Measurements from ENCODE around the gene HNRNPA2B1. TPM values are rescaled to one million over a fixed set of nuclear protein-coding genes. Genes with fewer than 3 reads are reported as not detected.

The HNRNPA2B1 gene
- total RNA-seq, 1 donor from 2014 or later = 685 TPM

- H3K27ac Mint-ChIP-seq (ENCODE audit: unreplicated experiment) = no peak overlapping the region
- H3K9me3 Mint-ChIP-seq (ENCODE audit: unreplicated experiment) = peaks cover 4% of the 10 kb centered on the region
- DNase-seq = no peak
- TF ChIP-seq CTCF (IDR thresholded peaks at IDR 0.05; ENCODE audit: partially characterized antibody, unreplicated experiment) = no peak
- no peaks in the 10 kb centered on the region for H3K36me3 Mint-ChIP-seq (ENCODE audit: unreplicated experiment)
- no peak overlapping the region for H3K4me3 Mint-ChIP-seq (ENCODE audit: unreplicated experiment)
- no peaks in the 10 kb centered on the region for H3K27me3 Mint-ChIP-seq (ENCODE audit: unreplicated experiment)
- H3K4me1 Mint-ChIP-seq (ENCODE audit: low read depth, unreplicated experiment) = no peaks in the 10 kb centered on the region
Observed at GRCh38 chr7:26213807-26214515, 13.4 kb upstream of the HNRNPA2B1 start.

- peaks cover 4% of the 10 kb centered on the region for H3K9me3 Mint-ChIP-seq (ENCODE audit: unreplicated experiment)
- H3K4me1 Mint-ChIP-seq (ENCODE audit: low read depth, unreplicated experiment) = no peaks in the 10 kb centered on the region
- no peak for TF ChIP-seq CTCF (IDR thresholded peaks at IDR 0.05; ENCODE audit: partially characterized antibody, unreplicated experiment)
- DNase-seq = no peak
- no peaks in the 10 kb centered on the region for H3K36me3 Mint-ChIP-seq (ENCODE audit: unreplicated experiment)
- H3K4me3 Mint-ChIP-seq (ENCODE audit: unreplicated experiment) = no peak overlapping the region
- no peak overlapping the region for H3K27ac Mint-ChIP-seq (ENCODE audit: unreplicated experiment)
- no peaks in the 10 kb centered on the region for H3K27me3 Mint-ChIP-seq (ENCODE audit: unreplicated experiment)
Observed at GRCh38 chr7:26212921-26213718, 12.6 kb upstream of the HNRNPA2B1 start.

GRCh38 chr7:26208040-26208439 lies 7.5 kb upstream of the HNRNPA2B1 start:
- Mint-ChIP-seq H3K9me3 (ENCODE audit: unreplicated experiment) (peaks cover 1% of the 10 kb centered on the region), H3K4me3 (ENCODE audit: unreplicated experiment) (no peak overlapping the region), H3K27ac (ENCODE audit: unreplicated experiment) (no peak overlapping the region), H3K27me3 (ENCODE audit: unreplicated experiment) (no peaks in the 10 kb centered on the region), H3K36me3 (ENCODE audit: unreplicated experiment) (peaks cover 6% of the 10 kb centered on the region), H3K4me1 (ENCODE audit: low read depth, unreplicated experiment) (peaks cover 21% of the 10 kb centered on the region)
- no peak for TF ChIP-seq CTCF (IDR thresholded peaks at IDR 0.05; ENCODE audit: partially characterized antibody, unreplicated experiment)
- DNase-seq = no peak

GRCh38 chr7:26203016-26203415 lies 2.5 kb upstream of the HNRNPA2B1 start:
- Mint-ChIP-seq H3K27ac (ENCODE audit: unreplicated experiment) (peak overlapping the region; percentile 70), H3K4me3 (ENCODE audit: unreplicated experiment) (peak overlapping the region; percentile 93), H3K4me1 (ENCODE audit: low read depth, unreplicated experiment) (peaks cover 22% of the 10 kb centered on the region), H3K9me3 (ENCODE audit: unreplicated experiment) (peaks cover 29% of the 10 kb centered on the region), H3K27me3 (ENCODE audit: unreplicated experiment) (peaks cover 24% of the 10 kb centered on the region), H3K36me3 (ENCODE audit: unreplicated experiment) (peaks cover 15% of the 10 kb centered on the region)
- no peak for DNase-seq
- no peak for TF ChIP-seq CTCF (IDR thresholded peaks at IDR 0.05; ENCODE audit: partially characterized antibody, unreplicated experiment)

Data from glutamatergic neuron (in vitro differentiated cells).